Neuronal stem cell (in vitro differentiated cells): ENCODE measurements around the gene HNRNPLL.

Experiments
- DNase-seq: peaks from one replicate; pipeline ENCODE4 v3.0.0-alpha.2; 2013; ENCODE audit warnings: low spot score
- H2AFZ ChIP-seq: one replicate; pipeline ENCODE4 v1.6.1; 2013; ENCODE audit warnings: mild to moderate bottlenecking, low read length, inconsistent platforms
- H2AK5ac ChIP-seq: 2 replicates; pipeline ENCODE4 v1.6.1; 2013; ENCODE audit warnings: low read depth, mild to moderate bottlenecking, inconsistent platforms, low read length, moderate library complexity, mixed read lengths
- H2BK120ac ChIP-seq: 2 replicates; pipeline ENCODE4 v1.6.1; 2013; ENCODE audit warnings: low read depth, mild to moderate bottlenecking, inconsistent platforms, low read length, moderate library complexity, mixed read lengths
- H2BK12ac ChIP-seq: one replicate; pipeline ENCODE4 v1.6.1; 2013; ENCODE audit warnings: low read length, inconsistent platforms
- H2BK15ac ChIP-seq: 2 replicates; pipeline ENCODE4 v1.6.1; 2013; ENCODE audit warnings: mild to moderate bottlenecking, low read length, inconsistent platforms, mixed read lengths
- H2BK5ac ChIP-seq: one replicate; pipeline ENCODE4 v1.6.1; 2013; ENCODE audit warnings: inconsistent platforms, mild to moderate bottlenecking, low read length, moderate library complexity
- H3K14ac ChIP-seq: one replicate; pipeline ENCODE4 v1.6.1; 2013; ENCODE audit warnings: low read length, inconsistent platforms
- H3K18ac ChIP-seq: 2 replicates; pipeline ENCODE4 v1.6.1; 2013; ENCODE audit warnings: low read length, inconsistent platforms
- H3K23ac ChIP-seq: 2 replicates; pipeline ENCODE4 v1.6.1; 2013; ENCODE audit warnings: low read depth, mild to moderate bottlenecking, mixed read lengths, low read length, inconsistent platforms; ENCODE audit not compliant: poor library complexity
- H3K27ac ChIP-seq: replicated peaks from 3 replicates; pipeline ENCODE4 v1.5.1; 2013; ENCODE audit warnings: low read length, inconsistent platforms
- H3K27me3 ChIP-seq, 3 experiments: 2 replicates each; pipeline ENCODE4 v1.6.1; 2013; ENCODE audit warnings: low read length in 3 of 3, mild to moderate bottlenecking in 2 of 3, inconsistent platforms in 1 of 3, low read depth in 1 of 3, mixed read lengths in 1 of 3, moderate library complexity in 1 of 3; ENCODE audit not compliant: control insufficient read depth in 3 of 3, insufficient read depth in 3 of 3
- H3K36me3 ChIP-seq, 2 donors: replicated peaks in 1 of 2; 2 replicates each; pipeline ENCODE4 v1.6.1; 2013; ENCODE audit warnings: low read length in 2 of 2; ENCODE audit not compliant: control insufficient read depth in 2 of 2, insufficient read depth in 2 of 2
- H3K4ac ChIP-seq: 2 replicates; pipeline ENCODE4 v1.6.1; 2013; ENCODE audit warnings: inconsistent platforms, mild to moderate bottlenecking, low read length, moderate library complexity
- H3K4me1 ChIP-seq, 2 donors: 1 replicate in 1 of 2; 2 replicates in 1 of 2; pipeline ENCODE4 v1.6.1; 2013; ENCODE audit warnings: low read length in 2 of 2, low read depth in 1 of 2; ENCODE audit not compliant: control insufficient read depth in 2 of 2, insufficient read depth in 1 of 2
- H3K4me2 ChIP-seq: one replicate; pipeline ENCODE4 v1.6.1; 2013; ENCODE audit warnings: mild to moderate bottlenecking, low read length, inconsistent platforms; ENCODE audit not compliant: insufficient read depth, poor library complexity, severe bottlenecking
- H3K4me3 ChIP-seq, 2 donors: 2 replicates each; pipeline ENCODE4 v1.5.1; 2013; ENCODE audit warnings: low read length in 2 of 2, mild to moderate bottlenecking in 2 of 2, inconsistent platforms in 1 of 2, moderate library complexity in 1 of 2
- H3K79me1 ChIP-seq: one replicate; pipeline ENCODE4 v1.6.1; 2013; ENCODE audit warnings: low read depth, mild to moderate bottlenecking, inconsistent platforms, low read length, moderate library complexity
- H3K9ac ChIP-seq: one replicate; pipeline ENCODE4 v1.6.1; 2013; ENCODE audit warnings: mild to moderate bottlenecking, low read depth, low read length, inconsistent platforms; ENCODE audit not compliant: poor library complexity
- H3K9me3 ChIP-seq, 2 donors: replicated peaks in 1 of 2; 2 replicates each; pipeline versions ENCODE3 to v1.6.1; 2013; ENCODE audit warnings: low read length in 2 of 2, mild to moderate bottlenecking in 2 of 2, inconsistent platforms in 1 of 2, low read depth in 1 of 2, mixed read lengths in 1 of 2, moderate library complexity in 1 of 2; ENCODE audit not compliant: control insufficient read depth in 2 of 2, insufficient read depth in 1 of 2
- H4K8ac ChIP-seq: one replicate; pipeline ENCODE4 v1.6.1; 2013; ENCODE audit warnings: low read depth, mild to moderate bottlenecking, inconsistent platforms, low read length, moderate library complexity
- H4K91ac ChIP-seq: one replicate; pipeline ENCODE4 v1.6.1; 2013; ENCODE audit warnings: low read length, low read depth, mild to moderate bottlenecking, inconsistent platforms; ENCODE audit not compliant: poor library complexity
- WGBS, 2 donors: extraction: QIAGEN DNeasy Blood & Tissue Kit; methylation state at CpG; one replicate each; pipeline ENCODE4 v1.1.7; 2013; ENCODE audit warnings: missing lambda C conversion rate in 2 of 2, mixed read lengths in 1 of 2; ENCODE audit not compliant: insufficient read length in 2 of 2, insufficient replicate concordance in 1 of 2; ENCODE audit errors: extremely low coverage in 2 of 2; 5-methylcytosine and 5-hydroxymethylcytosine counted together

The HNRNPLL gene

GRCh38 chr2:38551171-38551570 lies 51.6 kb downstream of the HNRNPLL start:
- Histone ChIP-seq H3K27me3 (no peaks in the 10 kb centered on the region), H3K9me3 (no peaks in the 10 kb centered on the region), H3K36me3 (peaks cover 0 to 1% of the 10 kb centered on the region in 2 donors), H2BK15ac (no peak overlapping the region), H2BK12ac (no peak overlapping the region), H3K23ac (no peak overlapping the region), H3K4ac (no peak overlapping the region), H3K4me3 (no peak overlapping the region), H3K27ac (no peak overlapping the region), H3K4me2 (no peak overlapping the region), H2AFZ (no peak overlapping the region), H3K4me1 (no peaks in the 10 kb centered on the region), H4K8ac (no peak overlapping the region), H4K91ac (no peak overlapping the region), H2BK120ac (no peak overlapping the region), H3K14ac (no peak overlapping the region), H2AK5ac (no peak overlapping the region), H3K79me1 (no peaks in the 10 kb centered on the region), H3K18ac (no peak overlapping the region), H2BK5ac (no peak overlapping the region), H3K9ac (no peak overlapping the region)
- DNase-seq, result no peak
- WGBS, 2 donors, result no CpG with 5 or more reads among the region's 3 CpGs

GRCh38 chr2:38549851-38550250 lies 52.9 kb downstream of the HNRNPLL start:
- Histone ChIP-seq H3K9me3 (no peaks in the 10 kb centered on the region), H2AK5ac (no peak overlapping the region), H3K27me3 (no peaks in the 10 kb centered on the region), H2BK5ac (no peak overlapping the region), H2AFZ (no peak overlapping the region), H3K9ac (no peak overlapping the region), H2BK12ac (no peak overlapping the region), H4K8ac (no peak overlapping the region), H3K18ac (no peak overlapping the region), H3K4me1 (no peaks in the 10 kb centered on the region), H4K91ac (no peak overlapping the region), H3K4me2 (no peak overlapping the region), H3K27ac (no peak overlapping the region), H3K4me3 (no peak overlapping the region), H3K79me1 (no peaks in the 10 kb centered on the region), H2BK120ac (no peak overlapping the region), H3K23ac (no peak overlapping the region), H3K14ac (no peak overlapping the region), H2BK15ac (no peak overlapping the region), H3K36me3 (no peaks in the 10 kb centered on the region), H3K4ac (no peak overlapping the region)
- WGBS, 2 donors, result no CpG with 5 or more reads among the region's 4 CpGs
- DNase-seq, result no peak

- Histone ChIP-seq H4K8ac (no peak overlapping the region), H3K14ac (no peak overlapping the region), H3K9ac (no peak overlapping the region), H3K27ac (no peak overlapping the region), H3K18ac (no peak overlapping the region), H3K4me2 (no peak overlapping the region), H2AK5ac (no peak overlapping the region), H3K27me3 (no peaks in the 10 kb centered on the region), H3K79me1 (no peaks in the 10 kb centered on the region), H3K4ac (no peak overlapping the region), H3K9me3 (no peaks in the 10 kb centered on the region), H2BK15ac (no peak overlapping the region), H3K4me1 (no peaks in the 10 kb centered on the region), H3K4me3 (no peak overlapping the region), H3K23ac (no peak overlapping the region), H2BK12ac (no peak overlapping the region), H3K36me3 (no peaks in the 10 kb centered on the region), H2BK5ac (no peak overlapping the region), H2AFZ (no peak overlapping the region), H2BK120ac (no peak overlapping the region), H4K91ac (no peak overlapping the region)
- no CpG with 5 or more reads among the region's 7 CpGs for WGBS, 2 donors
- DNase-seq, result no peak
Observed at GRCh38 chr2:38549071-38549704, 53.5 kb downstream of the HNRNPLL start.

GRCh38 chr2:38547791-38548190 lies 54.9 kb downstream of the HNRNPLL start:
- H3K9me3 ChIP-seq, result no peaks in the 10 kb centered on the region
- no peak overlapping the region for H2BK120ac ChIP-seq
- DNase-seq, result no peak
- no peak overlapping the region for H4K8ac ChIP-seq
- no peak overlapping the region for H2BK5ac ChIP-seq
- no peak overlapping the region for H2BK12ac ChIP-seq
- H3K27ac ChIP-seq, result no peak overlapping the region
- no peak overlapping the region for H3K4ac ChIP-seq
- no peak overlapping the region for H3K4me2 ChIP-seq
- no peak overlapping the region for H3K9ac ChIP-seq
- no CpG with 5 or more reads among the region's 1 CpG for WGBS, 2 donors
- no peaks in the 10 kb centered on the region for H3K27me3 ChIP-seq
- H3K14ac ChIP-seq, result no peak overlapping the region
- H3K23ac ChIP-seq, result no peak overlapping the region
- H3K4me3 ChIP-seq, result no peak overlapping the region
- no peaks in the 10 kb centered on the region for H3K36me3 ChIP-seq
- no peaks in the 10 kb centered on the region for H3K79me1 ChIP-seq
- no peak overlapping the region for H2BK15ac ChIP-seq
- peaks cover 0 to 3% of the 10 kb centered on the region in 2 donors for H3K4me1 ChIP-seq
- no peak overlapping the region for H4K91ac ChIP-seq
- H3K18ac ChIP-seq, result no peak overlapping the region
- H2AK5ac ChIP-seq, result no peak overlapping the region
- H2AFZ ChIP-seq, result no peak overlapping the region
